CD4-positive, alpha-beta T cell treated with Interferon alpha-2 for 1 hour (primary cell): Measurements from ENCODE around the gene SPAG16.
"Not testable (repeated sequence)": the region's sequence is repeated elsewhere in the genome, so short reads cannot be mapped to it uniquely, and the experiment has no call there.

Source experiments
- DNase-seq, 2 donors: peaks; one replicate each; pipeline ENCODE4 v3.0.0-alpha.2; 2020 to 2022

Gene SPAG16

DNA sequence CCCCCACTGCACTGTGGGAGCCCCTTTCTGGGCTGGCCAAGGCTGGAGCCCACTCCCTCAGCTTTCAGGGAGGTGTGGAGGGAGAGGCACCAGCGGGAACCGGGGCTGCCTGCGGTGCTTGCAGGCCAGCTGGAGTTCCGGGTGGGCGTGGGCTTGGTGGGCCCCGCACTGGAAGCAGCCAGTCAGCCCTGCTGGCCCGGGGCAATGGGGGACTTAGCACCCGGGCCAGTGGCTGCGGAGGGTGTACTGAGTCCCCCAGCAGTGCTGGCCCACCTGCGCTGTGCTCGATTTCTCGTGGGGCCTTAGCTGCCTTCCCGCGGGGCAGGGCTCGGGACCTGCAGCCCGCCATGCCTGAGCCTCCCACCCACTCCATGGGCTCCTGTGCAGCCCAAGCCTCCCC, 434.1 kb downstream of the SPAG16 start:
- not testable (repeated sequence) for DNase-seq

DNA sequence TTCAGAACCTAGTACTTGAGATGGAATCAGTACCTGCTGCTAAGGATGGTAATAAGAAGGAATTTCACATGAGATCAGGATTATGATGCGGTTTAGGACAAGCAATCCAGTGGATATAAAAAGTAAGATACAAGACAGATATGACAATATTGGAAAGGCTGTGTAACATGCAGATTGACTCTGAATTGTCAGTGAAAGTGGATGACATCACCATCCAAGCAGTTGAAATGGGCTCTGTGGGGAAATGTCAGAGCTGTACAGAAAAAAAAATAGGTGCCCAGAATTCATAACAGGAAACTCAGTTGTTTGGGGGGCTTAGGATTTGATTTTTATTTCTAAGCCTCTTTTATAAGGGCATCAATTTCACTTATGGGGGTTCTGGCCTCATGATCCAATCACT, 438.3 kb downstream of the SPAG16 start:
- no peak for DNase-seq

DNA sequence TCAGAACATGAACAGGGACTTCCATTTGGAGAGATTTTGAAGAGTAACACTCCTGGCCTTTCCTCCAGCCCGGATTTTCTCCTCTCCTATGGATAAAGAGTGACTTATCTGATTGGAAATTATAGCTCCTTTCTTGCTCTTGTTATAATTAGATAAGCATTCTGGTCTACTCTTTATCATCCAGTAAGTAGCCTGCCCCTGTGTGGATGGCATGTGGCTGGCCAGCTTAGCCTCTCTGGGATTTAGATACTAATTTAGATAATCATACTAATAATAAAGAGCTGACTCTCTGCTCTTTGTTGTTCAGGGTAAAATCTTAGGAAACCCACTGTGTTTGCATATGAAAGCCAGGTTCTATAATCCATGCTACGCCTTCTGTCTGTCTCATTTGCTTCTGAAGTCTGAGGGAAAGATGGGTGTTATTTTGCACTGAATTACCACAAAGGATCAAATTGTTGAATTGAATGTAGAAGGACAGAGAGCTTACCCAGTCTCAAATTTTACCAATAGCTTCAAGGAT, 438.8 kb downstream of the SPAG16 start:
- no peak for DNase-seq

DNA sequence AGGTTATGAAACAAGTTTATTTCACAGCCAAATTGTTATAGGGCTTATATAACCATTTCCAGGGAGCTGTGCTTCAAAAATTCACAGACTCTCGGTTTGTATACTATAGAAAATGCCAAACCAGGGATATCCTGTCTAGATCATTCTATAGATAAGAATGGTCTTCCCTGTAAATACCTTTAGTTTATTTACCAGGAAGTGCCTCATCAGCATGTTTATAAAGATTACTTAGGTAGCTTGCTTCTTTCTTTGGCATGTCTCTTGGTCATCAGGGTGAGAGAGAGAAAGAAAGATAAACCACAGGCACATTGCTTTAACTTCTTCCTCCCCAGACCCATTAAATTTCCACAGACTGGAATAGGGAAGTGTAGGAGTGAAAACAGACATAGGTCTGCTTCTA, 439.4 kb downstream of the SPAG16 start:
- no peak for DNase-seq

DNA sequence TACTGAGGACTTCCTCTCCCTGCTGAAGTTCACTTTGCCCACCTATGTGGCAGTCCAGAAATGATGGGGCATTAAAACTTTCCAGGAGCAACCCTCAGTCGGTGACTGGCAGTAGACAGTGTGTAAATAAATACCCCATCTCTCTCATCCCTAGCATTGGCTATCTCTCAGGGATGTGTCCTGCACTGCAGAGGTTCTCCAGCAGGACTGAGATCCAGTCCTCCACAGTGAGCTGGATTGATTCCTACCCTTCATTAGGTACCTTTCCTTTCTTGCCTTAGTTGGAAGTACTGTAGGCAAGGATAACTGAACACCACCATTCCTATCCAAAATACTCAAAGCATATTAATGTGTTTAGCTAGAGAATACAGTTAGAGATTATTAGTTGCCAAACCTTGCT, 441.8 kb downstream of the SPAG16 start:
- DNase-seq: no peak

DNA sequence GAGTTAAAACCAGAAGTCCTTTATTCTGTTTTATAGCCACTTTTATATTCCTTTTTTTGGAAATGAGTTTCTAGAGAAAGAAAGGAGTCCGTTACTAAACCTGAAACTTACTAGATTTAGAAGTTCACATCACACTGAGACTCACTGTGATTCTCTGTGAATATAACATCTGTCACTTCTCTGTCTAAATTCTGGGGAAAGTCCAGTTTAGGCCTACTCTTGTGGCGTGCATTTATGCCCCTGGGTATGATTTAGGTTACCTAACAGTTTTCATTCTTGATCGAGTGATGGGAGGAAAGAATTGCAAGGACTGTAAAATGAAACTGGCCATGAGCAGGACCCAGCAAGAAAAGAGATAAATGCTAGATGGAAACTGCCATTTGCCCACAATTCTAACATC, 449.6 kb downstream of the SPAG16 start:
- DNase-seq: no peak

DNA sequence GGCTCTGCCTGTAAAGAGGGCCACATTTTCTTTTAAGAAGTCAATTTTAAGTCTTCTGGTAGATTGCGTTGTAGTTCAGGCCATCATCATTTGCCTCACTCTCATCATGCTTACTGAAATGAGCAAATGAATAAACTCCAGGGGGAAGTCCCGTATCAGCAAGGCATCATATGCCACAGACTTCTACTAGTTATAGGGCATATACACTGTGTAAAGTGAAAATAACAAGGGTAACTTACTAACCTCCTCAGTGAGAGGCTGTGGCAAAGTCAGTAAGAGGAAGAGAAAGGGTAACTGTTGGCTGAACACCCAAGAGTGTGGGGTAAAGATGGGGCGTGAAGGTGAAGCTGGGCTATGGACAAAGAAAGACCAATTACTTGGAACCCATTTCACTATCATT, 456.2 kb downstream of the SPAG16 start:
- no peak for DNase-seq

DNA sequence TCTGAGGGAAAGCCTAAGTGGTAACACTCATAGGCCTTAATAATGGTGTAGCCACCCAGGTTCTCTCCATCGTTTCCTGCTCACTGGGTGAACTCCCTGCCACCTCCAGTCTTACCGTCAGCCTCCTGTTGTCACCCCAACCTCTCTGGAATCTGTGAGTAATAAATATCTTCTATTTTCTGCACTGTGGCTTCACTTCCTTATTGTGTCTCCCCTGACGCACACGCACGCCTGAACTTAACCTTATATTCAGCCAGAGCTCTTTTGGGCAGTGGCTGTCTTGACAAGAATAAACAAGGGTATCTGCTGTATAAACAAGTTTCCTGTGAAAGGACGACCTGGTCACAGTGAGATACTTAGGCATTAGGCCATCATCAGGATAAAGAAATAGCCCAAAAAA, 467.2 kb downstream of the SPAG16 start:
- peak in 1 of 2 donors; percentile 1 for DNase-seq

DNA sequence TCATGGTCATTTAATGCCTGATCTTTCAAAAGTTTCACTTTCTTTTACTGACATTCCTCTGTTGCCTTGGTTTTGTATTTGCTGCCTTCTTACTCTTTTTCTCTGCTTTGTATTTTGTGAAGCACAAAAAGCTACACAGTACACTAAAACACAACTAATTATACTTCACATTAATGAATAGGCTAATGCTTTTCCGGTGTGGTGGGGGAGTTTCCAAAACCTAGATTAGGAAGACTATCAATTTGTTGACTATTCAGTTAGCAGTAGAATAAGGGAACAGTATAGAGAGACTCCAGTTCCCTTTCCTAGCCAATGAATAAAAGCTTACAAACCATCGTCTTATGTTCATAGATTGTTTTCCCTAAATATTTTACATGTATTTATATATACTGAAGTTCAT, 468.3 kb downstream of the SPAG16 start:
- DNase-seq: no peak

DNA sequence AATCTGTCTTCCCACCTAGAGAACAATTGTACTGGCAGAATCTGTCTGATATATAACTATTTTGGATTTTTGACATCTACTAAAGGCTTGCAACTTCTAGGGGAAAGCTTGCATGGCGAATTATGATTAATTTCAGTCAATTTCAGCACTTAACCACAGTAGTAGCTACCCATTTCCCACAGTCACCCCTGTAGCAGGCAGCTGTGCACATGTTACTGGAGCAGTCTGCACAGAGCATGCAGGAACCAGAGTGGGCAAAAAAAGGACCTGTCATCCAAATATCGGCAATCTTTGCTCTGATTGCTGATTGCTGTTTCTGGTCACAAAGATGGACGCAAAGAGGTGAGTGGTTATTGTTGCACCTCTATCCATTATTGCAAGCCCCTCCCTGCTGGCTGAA, 473.3 kb downstream of the SPAG16 start:
- no peak for DNase-seq

DNA sequence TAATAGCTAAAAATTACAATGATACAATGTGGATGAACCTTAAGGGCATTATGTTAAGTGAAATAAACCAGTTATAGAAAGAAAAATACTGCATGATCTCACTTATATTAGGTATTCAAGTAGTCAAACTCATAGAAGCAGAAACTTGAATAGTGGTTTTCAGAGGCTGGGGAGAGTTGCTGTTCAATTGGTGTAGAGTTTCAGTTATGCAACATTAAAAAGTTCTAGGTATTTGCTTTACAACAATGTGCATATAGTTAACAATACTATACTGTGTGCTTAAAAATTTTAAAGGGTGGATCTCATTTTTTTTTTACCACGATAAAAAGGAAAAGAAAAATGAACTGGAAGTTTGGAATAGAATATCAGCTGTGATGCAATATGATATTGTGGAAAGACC, 479.1 kb downstream of the SPAG16 start:
- no peak for DNase-seq

DNA sequence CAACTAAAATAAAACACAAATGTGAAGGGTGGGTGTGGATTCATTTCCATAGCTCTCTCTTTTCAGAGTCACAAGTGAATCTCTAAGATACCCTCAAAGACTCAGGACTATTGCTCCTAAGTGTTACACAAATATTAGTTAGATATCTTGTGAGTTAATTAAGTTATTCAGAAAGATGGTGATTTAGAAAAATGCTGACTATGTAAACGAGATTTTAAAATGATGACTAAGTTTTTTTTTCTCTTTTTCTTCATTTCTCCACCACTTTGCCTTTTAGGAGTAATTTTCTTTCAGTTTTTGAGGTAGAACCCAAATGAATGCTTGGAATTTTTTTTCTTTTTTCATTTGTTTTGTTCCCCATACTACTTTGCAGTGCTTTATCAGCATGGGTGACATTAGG, 479.7 kb downstream of the SPAG16 start:
- no peak for DNase-seq

DNA sequence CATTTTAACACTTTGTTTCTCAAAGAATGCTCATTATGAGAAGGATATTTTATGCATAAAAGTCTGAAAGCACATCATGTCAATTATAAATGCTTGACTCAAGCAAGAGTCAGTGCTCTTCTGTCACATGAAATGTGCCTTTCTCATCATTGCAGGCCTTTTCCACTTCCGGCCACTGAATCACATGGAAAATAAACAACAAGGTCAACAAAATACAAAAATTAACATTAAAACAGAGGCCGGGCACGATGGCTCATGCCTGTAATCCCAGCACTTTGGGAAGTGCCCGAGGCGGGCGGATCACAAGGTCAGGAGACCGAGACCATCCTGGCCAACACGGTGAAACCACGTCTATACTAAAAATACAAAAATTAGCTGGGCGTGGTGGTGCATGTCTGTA, 480.6 kb downstream of the SPAG16 start:
- DNase-seq: no peak

DNA sequence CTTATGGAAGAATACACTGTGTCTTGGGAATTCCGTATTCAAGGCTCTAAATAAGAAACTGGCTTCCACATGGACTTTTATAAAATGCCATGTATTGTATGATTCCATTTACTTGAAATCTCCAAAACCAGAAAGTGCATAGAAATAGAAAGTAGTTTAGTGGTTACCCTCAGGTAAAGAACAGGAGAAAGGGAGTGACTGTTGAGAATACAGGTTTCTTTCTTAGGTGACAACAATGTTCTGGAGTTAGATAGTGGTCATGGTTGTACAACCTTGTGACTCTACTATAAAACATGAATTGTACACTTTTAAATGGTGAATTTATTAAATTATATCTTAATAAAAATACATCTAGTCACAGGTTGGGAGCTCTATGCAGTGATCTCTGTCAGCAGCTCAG, 481.8 kb downstream of the SPAG16 start:
- DNase-seq: no peak

DNA sequence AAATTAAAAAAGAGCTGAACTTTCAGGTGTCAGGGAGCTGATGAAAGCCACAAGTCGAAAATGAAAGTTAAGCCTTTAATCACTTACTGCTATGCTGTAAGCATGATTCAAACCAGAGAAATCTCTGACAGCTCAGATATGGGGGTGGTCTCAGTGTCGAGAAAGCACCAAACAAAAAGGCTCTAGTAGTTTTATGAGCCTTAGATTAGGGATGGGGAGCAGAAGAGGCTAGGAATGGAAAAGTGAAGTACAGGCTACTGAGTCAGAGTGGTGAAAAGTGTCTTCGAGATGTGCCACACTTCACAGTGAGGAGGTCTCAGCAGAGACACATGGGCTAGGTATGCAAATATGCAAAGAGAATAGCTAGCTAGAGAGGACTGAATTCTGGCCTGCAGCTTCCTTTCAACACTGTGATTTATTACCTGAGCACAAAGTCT, 482.2 kb downstream of the SPAG16 start:
- DNase-seq: no peak

DNA sequence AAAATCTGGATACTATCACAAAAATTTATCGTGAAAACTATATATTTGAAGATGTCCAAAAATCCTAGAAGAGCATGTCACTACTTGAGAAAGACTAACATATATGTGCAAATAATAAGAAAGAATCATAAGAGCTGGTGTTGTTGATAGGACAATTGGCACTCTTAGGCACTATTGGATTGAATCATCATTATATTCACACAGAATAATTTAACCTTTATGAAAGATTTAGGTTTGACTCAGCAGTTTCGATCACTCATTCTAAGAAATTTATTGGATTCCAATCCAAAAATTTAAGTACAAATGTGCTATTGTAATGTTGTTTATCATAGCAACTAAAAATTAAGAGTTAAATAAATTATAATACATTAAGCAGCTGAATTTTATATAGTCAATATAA, 503.6 kb downstream of the SPAG16 start:
- no peak for DNase-seq

DNA sequence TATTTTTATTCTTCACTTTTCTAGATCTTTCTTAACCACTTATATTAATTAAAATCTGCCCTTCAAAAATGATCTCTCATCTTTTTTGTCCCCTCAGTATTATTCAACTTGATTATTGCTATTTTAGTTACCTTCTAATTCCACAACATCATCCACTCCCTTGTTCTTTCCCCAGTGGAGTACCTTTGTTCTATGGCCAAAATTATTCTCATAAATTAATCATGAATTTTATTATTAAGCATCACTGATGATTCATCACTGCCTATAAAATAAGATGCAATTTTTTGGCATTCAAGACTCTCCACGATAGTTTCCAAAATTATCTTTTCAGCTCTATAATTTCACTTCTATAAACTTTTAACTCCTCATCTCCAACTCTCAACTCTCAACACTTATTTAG, 505.7 kb downstream of the SPAG16 start:
- DNase-seq: no peak

DNA sequence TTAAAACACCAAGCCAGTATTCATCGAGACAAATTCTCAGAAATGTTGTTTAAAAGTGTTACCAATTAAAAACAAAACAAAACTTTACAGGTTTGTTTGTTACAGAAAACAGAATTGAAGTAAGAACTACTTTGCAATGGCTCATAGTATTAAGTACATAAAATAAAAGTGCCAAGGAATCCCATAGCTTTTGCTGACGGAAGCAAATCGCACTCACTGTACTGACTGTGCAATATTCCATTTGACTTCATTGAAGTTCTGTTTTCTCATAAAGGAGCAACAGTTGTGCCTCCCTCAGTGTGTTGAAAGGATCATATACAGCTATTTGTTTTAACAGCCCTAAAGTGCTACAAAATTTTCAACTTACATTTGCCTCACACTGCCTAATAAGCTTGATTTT, 507.8 kb downstream of the SPAG16 start:
- no peak for DNase-seq

DNA sequence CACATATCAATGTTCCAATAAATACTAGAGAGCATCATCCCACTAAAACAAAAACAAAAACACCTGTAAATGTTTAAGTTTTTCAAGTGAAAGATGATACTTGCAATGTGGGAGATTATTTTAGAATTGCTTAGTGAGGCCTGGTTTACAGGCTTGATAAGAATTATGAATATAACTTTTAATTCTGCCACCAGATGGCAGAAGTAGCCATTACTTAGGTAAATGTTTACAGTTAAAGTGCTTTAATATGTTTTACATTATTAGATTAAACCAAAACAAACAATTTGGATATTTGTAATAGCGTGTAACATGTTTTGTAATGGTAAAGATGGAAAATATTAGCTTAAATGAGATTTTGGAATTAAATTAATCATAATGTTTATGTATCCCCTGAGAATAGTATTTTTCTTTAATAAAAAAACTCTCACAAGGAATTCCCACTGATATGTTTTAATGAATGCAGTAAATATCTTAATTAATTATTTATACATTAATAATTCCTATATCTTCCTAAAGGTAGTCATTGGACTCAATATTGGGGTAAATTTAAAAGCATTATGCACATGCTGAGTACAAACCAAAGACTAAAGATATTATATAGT, 522.0 kb downstream of the SPAG16 start:
- DNase-seq: peak in 1 of 2 donors; percentile 2

DNA sequence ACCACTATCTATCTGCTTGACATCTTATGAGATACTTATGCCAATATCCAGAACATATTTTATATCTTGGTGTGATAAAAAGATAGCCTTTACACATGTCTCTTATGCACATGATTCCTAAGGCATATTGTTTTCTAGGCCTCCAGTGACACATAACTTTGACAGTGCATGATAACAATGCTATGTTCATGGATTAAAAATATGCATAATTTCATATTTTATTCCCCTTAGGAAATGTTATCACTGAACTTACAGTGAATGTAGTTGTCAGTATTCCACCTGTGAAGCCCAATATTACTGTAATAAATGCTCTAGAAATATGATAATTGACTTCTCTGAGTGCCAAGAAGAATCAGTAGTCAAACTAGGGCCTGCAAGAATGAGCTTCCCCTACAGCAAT, 532.3 kb downstream of the SPAG16 start:
- no peak for DNase-seq

DNA sequence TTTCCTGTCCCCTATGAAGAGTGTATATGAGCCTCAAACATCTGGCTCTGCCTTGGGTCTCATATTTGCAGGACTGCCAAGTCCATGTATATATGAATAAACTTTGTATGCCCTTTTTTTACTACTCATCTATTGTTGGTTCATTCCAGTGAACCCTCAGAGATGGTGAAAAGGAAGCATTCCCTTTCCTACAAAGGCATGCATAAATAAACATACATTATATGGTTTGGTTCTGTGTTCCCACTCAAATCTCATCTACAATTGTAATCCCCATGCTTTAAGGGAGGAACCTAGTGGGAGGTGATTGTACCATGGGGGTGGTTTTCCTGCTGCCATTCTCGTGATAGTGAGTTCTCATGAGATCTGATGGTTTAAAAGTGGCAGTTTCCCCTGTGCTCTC, 534.2 kb downstream of the SPAG16 start:
- DNase-seq: no peak

DNA sequence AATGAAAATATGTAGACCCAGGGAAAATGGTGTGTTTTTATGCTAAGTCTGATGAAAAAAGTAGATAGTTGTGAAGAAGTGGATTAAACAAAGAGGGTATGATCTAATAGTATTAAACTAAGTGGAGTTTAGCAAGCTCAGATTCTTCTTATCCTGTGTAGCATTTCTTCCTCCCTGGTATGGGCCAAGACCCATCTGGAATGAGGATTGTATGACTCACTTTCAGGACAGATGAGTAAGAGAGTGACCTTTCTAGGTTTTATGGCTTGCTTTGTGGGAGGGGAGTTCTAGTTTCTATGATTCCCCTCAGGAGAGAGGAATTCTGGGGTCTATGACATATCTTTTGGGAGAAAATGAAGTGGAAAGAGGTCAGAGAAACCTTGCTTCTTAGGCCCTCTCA, 550.1 kb downstream of the SPAG16 start:
- DNase-seq: no peak

DNA sequence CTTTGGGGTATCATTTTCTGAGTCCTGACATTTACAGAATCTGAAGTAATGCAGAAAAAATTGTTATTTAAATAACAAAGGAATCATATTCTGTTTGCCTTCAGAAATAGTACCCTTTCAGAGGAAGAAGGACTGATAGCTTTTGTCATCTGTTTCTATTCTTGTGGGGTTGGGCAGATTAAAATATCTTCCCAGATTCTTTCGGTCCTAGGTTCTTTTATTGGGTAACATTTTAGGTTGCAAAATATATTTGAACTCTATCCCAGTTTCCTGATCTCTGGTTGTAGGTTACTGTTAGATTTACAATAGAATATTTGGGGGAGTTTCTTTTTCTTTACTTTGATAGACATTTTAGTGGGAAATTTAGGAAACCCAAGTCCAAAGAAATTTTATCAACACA, 550.5 kb downstream of the SPAG16 start:
- no peak for DNase-seq

DNA sequence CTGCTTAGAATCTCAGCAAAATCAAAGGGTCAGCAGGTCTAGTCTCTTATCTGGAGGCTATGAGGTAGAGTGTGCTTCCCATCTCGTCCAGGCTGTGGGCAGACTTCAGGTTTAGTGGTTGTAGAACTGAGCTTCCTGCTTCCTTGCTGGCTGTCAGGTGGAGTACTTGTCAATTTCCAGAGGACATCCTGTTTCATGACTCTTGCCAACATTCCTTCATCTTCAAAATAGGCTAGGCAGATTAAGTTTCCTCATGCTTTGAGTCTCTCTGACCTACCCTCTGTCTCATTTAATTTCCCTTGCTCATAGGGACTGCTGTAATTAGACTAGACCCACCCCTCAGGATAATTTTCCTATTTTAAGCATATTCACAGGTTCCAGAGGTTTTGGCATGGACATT, 562.6 kb downstream of the SPAG16 start:
- no peak for DNase-seq

DNA sequence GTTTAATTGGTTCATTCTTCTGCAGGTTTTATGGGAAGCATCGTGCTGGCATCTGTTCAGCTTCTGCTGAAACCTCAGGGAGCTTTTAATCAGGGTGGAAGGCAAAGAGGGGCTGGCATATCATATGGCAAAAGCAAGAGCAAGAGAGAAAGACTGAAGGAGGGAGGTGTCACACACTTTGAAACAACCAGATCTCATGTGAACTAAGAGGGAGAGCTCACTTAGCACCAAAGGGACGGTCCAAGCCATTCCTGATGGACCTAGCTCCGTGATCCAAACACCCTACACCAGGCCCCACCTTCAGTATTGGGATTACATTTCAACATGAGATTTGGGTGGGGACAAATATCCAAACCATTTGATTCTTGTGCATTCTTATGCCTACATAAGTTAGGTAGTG, 563.1 kb downstream of the SPAG16 start:
- DNase-seq: no peak

DNA sequence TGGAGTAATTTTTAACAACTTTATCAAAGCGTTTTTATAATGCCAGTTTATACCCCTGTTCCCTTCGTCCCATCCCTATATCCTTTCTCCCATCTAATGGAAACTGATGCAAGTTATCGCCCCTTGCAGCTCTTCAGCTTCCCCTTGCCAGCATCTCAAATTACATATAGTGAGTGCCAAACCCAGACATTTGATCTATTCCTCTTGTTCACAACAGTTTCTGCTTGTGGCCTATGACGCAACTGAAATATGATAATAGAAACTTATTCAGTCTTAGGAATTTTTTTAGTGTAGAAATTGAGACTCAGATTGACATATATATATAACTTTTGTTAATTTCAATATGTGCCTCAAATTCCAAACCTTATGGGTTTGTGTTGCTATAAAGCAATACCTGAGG, 564.4 kb downstream of the SPAG16 start:
- DNase-seq: no peak
